Measurements from ENCODE around the gene LGALS9C. TPM values are rescaled to one million over a fixed set of nuclear protein-coding genes. Genes with fewer than 3 reads are reported as not detected.
"Not testable (repeated sequence)": the region's sequence is repeated elsewhere in the genome, so short reads cannot be mapped to it uniquely, and the experiment has no call there.

The LGALS9C gene
- total RNA-seq, 1 experiment from 2014 or later: 1.9 TPM

GRCh38 chr17:18448311-18448710 lies 28.3 kb upstream of the LGALS9C start:
- DNase-seq; intact Hi-C loops (cut with micrococcal nuclease; ENCODE audit: unreplicated experiment); H3K4me3 ChIP-seq; CTCF ChIA-PET; H2AFZ ChIP-seq; BruUV-seq (replicated peaks); POLR2A ChIA-PET (ENCODE audit: unreplicated experiment); H4K20me1 ChIP-seq (ENCODE audit: insufficient read depth); H3K36me3 ChIP-seq (ENCODE audit: low read depth); H3F3A ChIP-seq (ENCODE audit: insufficient read depth, low read depth); H3K27ac ChIP-seq; H3K4me1 ChIP-seq (replicated peaks; ENCODE audit: insufficient read depth); H3K79me2 ChIP-seq (ENCODE audit: low read depth); H3K9me2 ChIP-seq (ENCODE audit: insufficient read depth); H3K27me3 ChIP-seq (ENCODE audit: insufficient read depth, low read depth); H3K4me2 ChIP-seq; H3K9me3 ChIP-seq (ENCODE audit: insufficient read depth, low read depth): not testable (repeated sequence)

GRCh38 chr17:18449833-18450232 lies 26.8 kb upstream of the LGALS9C start:
- H4K20me1 ChIP-seq (ENCODE audit: insufficient read depth): not testable (repeated sequence)

GRCh38 chr17:18450998-18451397 lies 25.6 kb upstream of the LGALS9C start:
- H3F3A ChIP-seq (ENCODE audit: insufficient read depth, low read depth); H3K27me3 ChIP-seq (ENCODE audit: insufficient read depth, low read depth); POLR2A ChIA-PET (ENCODE audit: unreplicated experiment); H3K4me3 ChIP-seq; H3K9me2 ChIP-seq (ENCODE audit: insufficient read depth); H3K79me2 ChIP-seq (ENCODE audit: low read depth); H4K20me1 ChIP-seq (ENCODE audit: insufficient read depth); H3K36me3 ChIP-seq (ENCODE audit: low read depth); H3K4me1 ChIP-seq (replicated peaks; ENCODE audit: insufficient read depth); H3K4me2 ChIP-seq; H2AFZ ChIP-seq; H3K27ac ChIP-seq; intact Hi-C loops (cut with micrococcal nuclease; ENCODE audit: unreplicated experiment); DNase-seq; BruUV-seq (replicated peaks); H3K9me3 ChIP-seq (ENCODE audit: insufficient read depth, low read depth); CTCF ChIA-PET: not testable (repeated sequence)

More at GRCh38 chr17:18449833-18450232, 26.8 kb upstream of the LGALS9C start:
- H3K36me3 ChIP-seq (ENCODE audit: low read depth); H3K9me3 ChIP-seq (ENCODE audit: insufficient read depth, low read depth); intact Hi-C loops (cut with micrococcal nuclease; ENCODE audit: unreplicated experiment); H3K79me2 ChIP-seq (ENCODE audit: low read depth); CTCF ChIA-PET; H3K9me2 ChIP-seq (ENCODE audit: insufficient read depth); BruUV-seq (replicated peaks); H3K27me3 ChIP-seq (ENCODE audit: insufficient read depth, low read depth); POLR2A ChIA-PET (ENCODE audit: unreplicated experiment); H3K4me1 ChIP-seq (replicated peaks; ENCODE audit: insufficient read depth); H3K4me2 ChIP-seq; H3F3A ChIP-seq (ENCODE audit: insufficient read depth, low read depth); H2AFZ ChIP-seq; H3K27ac ChIP-seq; H3K4me3 ChIP-seq: not testable (repeated sequence)
- peak in 1 of 2 experiments; percentile 21 for DNase-seq

- BruUV-seq (replicated peaks): not testable (repeated sequence)
Measured at GRCh38 chr17:18451969-18452368, 24.6 kb upstream of the LGALS9C start.

GRCh38 chr17:18459035-18459434 lies 17.6 kb upstream of the LGALS9C start:
- H2AFZ ChIP-seq; CTCF ChIA-PET; intact Hi-C loops (cut with micrococcal nuclease; ENCODE audit: unreplicated experiment); H3K9me2 ChIP-seq (ENCODE audit: insufficient read depth); H3K79me2 ChIP-seq (ENCODE audit: low read depth); H3K9me3 ChIP-seq (ENCODE audit: insufficient read depth, low read depth); H3K4me1 ChIP-seq (replicated peaks; ENCODE audit: insufficient read depth); H4K20me1 ChIP-seq (ENCODE audit: insufficient read depth); H3K36me3 ChIP-seq (ENCODE audit: low read depth); H3F3A ChIP-seq (ENCODE audit: insufficient read depth, low read depth); H3K27me3 ChIP-seq (ENCODE audit: insufficient read depth, low read depth); BruUV-seq (replicated peaks); H3K27ac ChIP-seq: not testable (repeated sequence)
- POLR2A ChIA-PET (ENCODE audit: unreplicated experiment): interaction anchor here (0.7 kb wide), 1 partner anchor 777 kb away, joined by 4 read pairs; no protein-coding TSS in a partner anchor
- DNase-seq: peak in 1 of 2 experiments; percentile 50
- Histone ChIP-seq H3K4me2 (peak overlapping the region; percentile 51), H3K4me3 (peak overlapping the region; percentile 31; the same call in 1 of the 2 replicates)

More at GRCh38 chr17:18451969-18452368, 24.6 kb upstream of the LGALS9C start:
- H4K20me1 ChIP-seq (ENCODE audit: insufficient read depth); H3K79me2 ChIP-seq (ENCODE audit: low read depth); H3K9me3 ChIP-seq (ENCODE audit: insufficient read depth, low read depth); intact Hi-C loops (cut with micrococcal nuclease; ENCODE audit: unreplicated experiment); H3K4me1 ChIP-seq (replicated peaks; ENCODE audit: insufficient read depth); H3K9me2 ChIP-seq (ENCODE audit: insufficient read depth); POLR2A ChIA-PET (ENCODE audit: unreplicated experiment); H3K27me3 ChIP-seq (ENCODE audit: insufficient read depth, low read depth); H2AFZ ChIP-seq; H3K4me2 ChIP-seq; H3K36me3 ChIP-seq (ENCODE audit: low read depth); H3K27ac ChIP-seq; CTCF ChIA-PET; H3F3A ChIP-seq (ENCODE audit: insufficient read depth, low read depth); H3K4me3 ChIP-seq: not testable (repeated sequence)
- peak; percentile 54 to 59 for DNase-seq
- peak; percentile 24; the same call in 1 of the 2 replicates for TF ChIP-seq CTCF (conservative IDR thresholded peaks at IDR 0.05)

GRCh38 chr17:18463831-18464502 lies 12.6 kb upstream of the LGALS9C start:
- POLR2A ChIA-PET (ENCODE audit: unreplicated experiment): not testable (repeated sequence)

More at GRCh38 chr17:18463831-18464502, 12.6 kb upstream of the LGALS9C start:
- DNase-seq; H3K27ac ChIP-seq; BruUV-seq (replicated peaks); H3K4me2 ChIP-seq; H3K9me2 ChIP-seq (ENCODE audit: insufficient read depth); H3K4me3 ChIP-seq; H3K79me2 ChIP-seq (ENCODE audit: low read depth); H3K27me3 ChIP-seq (ENCODE audit: insufficient read depth, low read depth); H3F3A ChIP-seq (ENCODE audit: insufficient read depth, low read depth); H2AFZ ChIP-seq; H3K9me3 ChIP-seq (ENCODE audit: insufficient read depth, low read depth); H3K36me3 ChIP-seq (ENCODE audit: low read depth); H4K20me1 ChIP-seq (ENCODE audit: insufficient read depth); CTCF ChIA-PET; intact Hi-C loops (cut with micrococcal nuclease; ENCODE audit: unreplicated experiment); H3K4me1 ChIP-seq (replicated peaks; ENCODE audit: insufficient read depth): not testable (repeated sequence)

Measured in PC-9 (cell line).